Measurements from ENCODE around the gene ZNF91.
"Not testable (repeated sequence)": the region's sequence is repeated elsewhere in the genome, so short reads cannot be mapped to it uniquely, and the experiment has no call there.

ZNF91 gene

GRCh38 chr19:23315286-23315685 lies 80.0 kb downstream of the ZNF91 start:
- no peak for DNase-seq

- DNase-seq = no peak
Measured at GRCh38 chr19:23314505-23315251, 80.6 kb downstream of the ZNF91 start.

GRCh38 chr19:23313196-23313595 lies 82.1 kb downstream of the ZNF91 start:
- no peak for DNase-seq

- no peak for DNase-seq
Measured at GRCh38 chr19:23312515-23312914, 82.8 kb downstream of the ZNF91 start.

- no peak for DNase-seq
Measured at GRCh38 chr19:23311551-23311950, 83.7 kb downstream of the ZNF91 start.

- DNase-seq = no peak
Measured at GRCh38 chr19:23310729-23311211, 84.5 kb downstream of the ZNF91 start.

GRCh38 chr19:23309926-23310325 lies 85.3 kb downstream of the ZNF91 start:
- DNase-seq = no peak

GRCh38 chr19:23305555-23305954 lies 89.7 kb downstream of the ZNF91 start:
- no peak for DNase-seq

GRCh38 chr19:23304238-23304637 lies 91.0 kb downstream of the ZNF91 start:
- DNase-seq = no peak

- no peak for DNase-seq
Measured at GRCh38 chr19:23294141-23294540, 101.1 kb downstream of the ZNF91 start.

GRCh38 chr19:23289966-23290365 lies 105.3 kb downstream of the ZNF91 start:
- DNase-seq = not testable (repeated sequence)
